ENCODE data around the gene ITM2C.

The ITM2C gene

GRCh38 chr2:230907361-230908091, 42.8 kb downstream of the ITM2C start:
- Histone ChIP-seq H3K9ac (ENCODE audit: low read length) (no peak overlapping the region), H3F3A (ENCODE audit: insufficient read depth, low read length) (no peaks in the 10 kb centered on the region), H3K36me3 (ENCODE audit: insufficient read depth, low read length) (no peaks in the 10 kb centered on the region), H3K4me2 (ENCODE audit: low read length) (no peak overlapping the region), H2AFZ (ENCODE audit: low read length) (no peak overlapping the region), H3K4me3 (ENCODE audit: low read depth, low read length, poor library complexity, severe bottlenecking) (no peak overlapping the region), H4K20me1 (ENCODE audit: insufficient read depth, low read length) (no peaks in the 10 kb centered on the region), H3K9me2 (ENCODE audit: low read depth, low read length) (no peaks in the 10 kb centered on the region), H3K4me1 (ENCODE audit: insufficient read depth, low read length, severe bottlenecking) (peaks cover 8% of the 10 kb centered on the region), H3K79me2 (ENCODE audit: insufficient read depth, low read length) (no peaks in the 10 kb centered on the region), H3K27ac (ENCODE audit: low read depth, low read length, poor library complexity, severe bottlenecking) (no peak overlapping the region), H3K27me3 (ENCODE audit: insufficient read depth, low read length) (peaks cover 26% of the 10 kb centered on the region), H3K9me3 (ENCODE audit: low read length) (no peaks in the 10 kb centered on the region)
- TF ChIP-seq CTCF (IDR thresholded peaks at IDR 0.05; ENCODE audit: low read length) (no peak), EZH2 (IDR thresholded peaks at IDR 0.05; ENCODE audit: borderline replicate concordance, low read length) (no peak)

GRCh38 chr2:230908092-230908594, 43.4 kb downstream of the ITM2C start:
- no peaks in the 10 kb centered on the region for H3K79me2 ChIP-seq (ENCODE audit: insufficient read depth, low read length)
- no peak overlapping the region for H3K4me3 ChIP-seq (ENCODE audit: low read depth, low read length, poor library complexity, severe bottlenecking)
- H3K9ac ChIP-seq (ENCODE audit: low read length): no peak overlapping the region
- no peaks in the 10 kb centered on the region for H3F3A ChIP-seq (ENCODE audit: insufficient read depth, low read length)
- H3K9me2 ChIP-seq (ENCODE audit: low read depth, low read length): no peaks in the 10 kb centered on the region
- peaks cover 3% of the 10 kb centered on the region for H3K4me1 ChIP-seq (ENCODE audit: insufficient read depth, low read length, severe bottlenecking)
- H3K27me3 ChIP-seq (ENCODE audit: insufficient read depth, low read length): peaks cover 26% of the 10 kb centered on the region
- TF ChIP-seq EZH2 (IDR thresholded peaks at IDR 0.05; ENCODE audit: borderline replicate concordance, low read length) (no peak), CTCF (IDR thresholded peaks at IDR 0.05; ENCODE audit: low read length) (no peak)
- no peaks in the 10 kb centered on the region for H3K36me3 ChIP-seq (ENCODE audit: insufficient read depth, low read length)
- H3K4me2 ChIP-seq (ENCODE audit: low read length): no peak overlapping the region
- no peaks in the 10 kb centered on the region for H3K9me3 ChIP-seq (ENCODE audit: low read length)
- H3K27ac ChIP-seq (ENCODE audit: low read depth, low read length, poor library complexity, severe bottlenecking): no peak overlapping the region
- no peaks in the 10 kb centered on the region for H4K20me1 ChIP-seq (ENCODE audit: insufficient read depth, low read length)
- no peak overlapping the region for H2AFZ ChIP-seq (ENCODE audit: low read length)

- H3K27ac ChIP-seq (ENCODE audit: low read depth, low read length, poor library complexity, severe bottlenecking): no peak overlapping the region
Observed at GRCh38 chr2:230908595-230909191, 44.0 kb downstream of the ITM2C start.

More at GRCh38 chr2:230908595-230909191, 44.0 kb downstream of the ITM2C start:
- Histone ChIP-seq H3K4me2 (ENCODE audit: low read length) (no peak overlapping the region), H4K20me1 (ENCODE audit: insufficient read depth, low read length) (no peaks in the 10 kb centered on the region), H3K36me3 (ENCODE audit: insufficient read depth, low read length) (no peaks in the 10 kb centered on the region), H3F3A (ENCODE audit: insufficient read depth, low read length) (no peaks in the 10 kb centered on the region), H3K27me3 (ENCODE audit: insufficient read depth, low read length) (peaks cover 24% of the 10 kb centered on the region), H3K9ac (ENCODE audit: low read length) (no peak overlapping the region), H3K4me3 (ENCODE audit: low read depth, low read length, poor library complexity, severe bottlenecking) (no peak overlapping the region), H3K9me2 (ENCODE audit: low read depth, low read length) (no peaks in the 10 kb centered on the region), H3K79me2 (ENCODE audit: insufficient read depth, low read length) (no peaks in the 10 kb centered on the region), H3K4me1 (ENCODE audit: insufficient read depth, low read length, severe bottlenecking) (peaks cover 3% of the 10 kb centered on the region), H2AFZ (ENCODE audit: low read length) (no peak overlapping the region), H3K9me3 (ENCODE audit: low read length) (no peaks in the 10 kb centered on the region)
- TF ChIP-seq CTCF (IDR thresholded peaks at IDR 0.05; ENCODE audit: low read length) (no peak), EZH2 (IDR thresholded peaks at IDR 0.05; ENCODE audit: borderline replicate concordance, low read length) (no peak)

Measured in OCI-LY1 (cell line).